Brain microvascular endothelial cell (primary cell): ENCODE data around the gene ZFP64.
"Not testable (repeated sequence)": the region's sequence is repeated elsewhere in the genome, so short reads cannot be mapped to it uniquely, and the experiment has no call there.

Experiments
- DNase-seq: peaks from one replicate; pipeline ENCODE4 v3.0.0-alpha.2; 2020
- H3K27ac ChIP-seq: fragments of 250-450 bp; sonication (Bioruptor Pico); 2 replicates; pipeline ENCODE4 v1.5.1; 2020; ENCODE audit warnings: mild to moderate bottlenecking, moderate library complexity
- H3K27me3 ChIP-seq: fragments of 250-450 bp; sonication (Bioruptor Pico); replicated peaks from 2 replicates; pipeline ENCODE4 v1.5.1; 2020; ENCODE audit warnings: mild to moderate bottlenecking
- H3K36me3 ChIP-seq: fragments of 250-450 bp; sonication (Bioruptor Pico); replicated peaks from 2 replicates; pipeline ENCODE4 v1.5.1; 2020; ENCODE audit warnings: mild to moderate bottlenecking
- H3K4me3 ChIP-seq: 2 replicates; pipeline ENCODE4 v1.5.1; 2011; ENCODE audit warnings: low read depth, mild to moderate bottlenecking, control low read depth, low read length, moderate library complexity
- CTCF ChIP-seq: IDR thresholded peaks from 2 replicates; pipeline ENCODE4 v1.5.1; 2011; ENCODE audit warnings: low read depth, mild to moderate bottlenecking, moderate library complexity, low read length, control low read depth, inconsistent platforms; ENCODE audit errors: missing control alignments
- in situ Hi-C: cut with HindIII; loops from 2 replicates; pipeline ENCODE4 v1.10.0; 2017; ENCODE audit warnings: low sequenced_read_pairs, low pct_ligation_motif_present

ZFP64 gene

GRCh38 chr20:52234302-52235045, 42.9 kb upstream of the ZFP64 start:
- no peak for TF ChIP-seq CTCF
- no peak for DNase-seq
- Histone ChIP-seq H3K4me3 (no peak overlapping the region), H3K27ac (no peak overlapping the region), H3K36me3 (no peaks in the 10 kb centered on the region), H3K27me3 (no peaks in the 10 kb centered on the region)
- in situ Hi-C loops, result no loop called here

GRCh38 chr20:52231230-52231746, 39.7 kb upstream of the ZFP64 start:
- no peaks in the 10 kb centered on the region for H3K36me3 ChIP-seq
- TF ChIP-seq CTCF, result no peak
- H3K27ac ChIP-seq, result no peak overlapping the region
- no peaks in the 10 kb centered on the region for H3K27me3 ChIP-seq
- no peak for DNase-seq
- H3K4me3 ChIP-seq, result no peak overlapping the region
- in situ Hi-C loops, result no loop called here

- Histone ChIP-seq H3K27ac (no peak overlapping the region), H3K27me3 (no peaks in the 10 kb centered on the region), H3K36me3 (no peaks in the 10 kb centered on the region), H3K4me3 (no peak overlapping the region)
- peak; percentile 8 for DNase-seq
- no peak for TF ChIP-seq CTCF
- in situ Hi-C loops, result no loop called here
Measured at GRCh38 chr20:52230409-52230808, 38.8 kb upstream of the ZFP64 start.

- in situ Hi-C loops, H3K4me3 ChIP-seq, H3K27me3 ChIP-seq, H3K36me3 ChIP-seq, DNase-seq, H3K27ac ChIP-seq: not testable (repeated sequence)
Measured at GRCh38 chr20:52229346-52229745, 37.8 kb upstream of the ZFP64 start.

- no peak for TF ChIP-seq CTCF
- no peak for DNase-seq
- H3K27me3 ChIP-seq, result no peaks in the 10 kb centered on the region
- no peak overlapping the region for H3K4me3 ChIP-seq
- H3K36me3 ChIP-seq, result no peaks in the 10 kb centered on the region
- in situ Hi-C loops, result no loop called here
- H3K27ac ChIP-seq, result no peak overlapping the region
Measured at GRCh38 chr20:52226370-52226769, 34.8 kb upstream of the ZFP64 start.

- no peak overlapping the region for H3K4me3 ChIP-seq
- no peak for DNase-seq
- H3K27me3 ChIP-seq, result no peaks in the 10 kb centered on the region
- no peaks in the 10 kb centered on the region for H3K36me3 ChIP-seq
- no peak for TF ChIP-seq CTCF
- no peak overlapping the region for H3K27ac ChIP-seq
- in situ Hi-C loops, result no loop called here
Measured at GRCh38 chr20:52224920-52225319, 33.3 kb upstream of the ZFP64 start.

GRCh38 chr20:52221362-52221761, 29.8 kb upstream of the ZFP64 start:
- in situ Hi-C loops, DNase-seq, H3K4me3 ChIP-seq, H3K27me3 ChIP-seq, H3K36me3 ChIP-seq, H3K27ac ChIP-seq: not testable (repeated sequence)

- H3K4me3 ChIP-seq, H3K36me3 ChIP-seq, in situ Hi-C loops, H3K27ac ChIP-seq, DNase-seq, H3K27me3 ChIP-seq: not testable (repeated sequence)
Measured at GRCh38 chr20:52220891-52221290, 29.3 kb upstream of the ZFP64 start.
